ENCODE measurements around the gene PPP4C. TPM values are rescaled to one million over a fixed set of nuclear protein-coding genes. Genes with fewer than 3 reads are reported as not detected.

PPP4C gene
- total and polyA plus RNA-seq, 4 donors: 50.2 to 70.3 (median 54.5) TPM

- whole genome bisulfite sequencing, 2 donors: 1 to 3% methylated on average over 26 to 27 of the region's 27 CpGs
- Histone ChIP-seq H3K9me3 (ENCODE audit: control insufficient read depth, low read length) (no peaks in the 10 kb centered on the region), H3K27me3 (ENCODE audit: control insufficient read depth in 1 of 2, insufficient read depth in 2 of 2, low read length in 1 of 2) (no peaks in the 10 kb centered on the region)
Measured at GRCh38 chr16:30063893-30064728, 11.7 kb upstream of the PPP4C start.

GRCh38 chr16:30064729-30065101, 11.1 kb upstream of the PPP4C start:
- intact Hi-C loops (cut with DNase I): loop anchor here in 1 of 2 donors (5.0 to 10.0 kb wide), 2 partner anchors 58 to 340 kb away; partner anchors contain the start of genes MAPK3 and ZNF771
- Histone ChIP-seq H3K4me1 (ENCODE audit: control insufficient read depth in 1 of 2, insufficient read depth in 2 of 2, low read length in 2 of 2) (no peaks in the 10 kb centered on the region), H3K27me3 (ENCODE audit: control insufficient read depth in 1 of 2, insufficient read depth in 2 of 2, low read length in 1 of 2) (no peaks in the 10 kb centered on the region), H3K36me3 (ENCODE audit: control insufficient read depth in 1 of 2, insufficient read depth in 2 of 2, low read length in 1 of 2) (peaks cover 0 to 12% of the 10 kb centered on the region in 2 donors), H3K4me3 (ENCODE audit: low read length in 2 of 2) (peak overlapping the region; percentile 57 to 75), H3K27ac (ENCODE audit: low read depth in 1 of 2, low read length in 2 of 2) (peak overlapping the region; percentile 88 to 94), H3K9me3 (ENCODE audit: control insufficient read depth, low read length) (no peaks in the 10 kb centered on the region)
- DNase-seq: no peak
- peak; percentile 6 for ATAC-seq (ENCODE audit: low FRiP score)
- 0% methylated on average over 12 to 25 of the region's 25 CpGs for WGBS, 2 donors

More at GRCh38 chr16:30063893-30064728, 11.7 kb upstream of the PPP4C start:
- Histone ChIP-seq H3K27ac (ENCODE audit: low read depth in 1 of 2, low read length in 2 of 2) (peak overlapping the region; percentile 93 to 94), H3K4me3 (ENCODE audit: low read length in 2 of 2) (peak overlapping the region; percentile 57 to 75), H3K4me1 (ENCODE audit: control insufficient read depth in 1 of 2, insufficient read depth in 2 of 2, low read length in 2 of 2) (no peaks in the 10 kb centered on the region), H3K36me3 (ENCODE audit: control insufficient read depth in 1 of 2, insufficient read depth in 2 of 2, low read length in 1 of 2) (peaks cover 0 to 7% of the 10 kb centered on the region in 2 donors)
- ATAC-seq (ENCODE audit: low FRiP score) (peak; percentile 54), DNase-seq (peak; percentile 87 to 88)
- intact Hi-C loops (cut with DNase I): loop anchor here in 1 of 2 donors (5.0 to 10.0 kb wide), 2 partner anchors 58 to 341 kb away; partner anchors contain the start of genes MAPK3 and ZNF771

DNA sequence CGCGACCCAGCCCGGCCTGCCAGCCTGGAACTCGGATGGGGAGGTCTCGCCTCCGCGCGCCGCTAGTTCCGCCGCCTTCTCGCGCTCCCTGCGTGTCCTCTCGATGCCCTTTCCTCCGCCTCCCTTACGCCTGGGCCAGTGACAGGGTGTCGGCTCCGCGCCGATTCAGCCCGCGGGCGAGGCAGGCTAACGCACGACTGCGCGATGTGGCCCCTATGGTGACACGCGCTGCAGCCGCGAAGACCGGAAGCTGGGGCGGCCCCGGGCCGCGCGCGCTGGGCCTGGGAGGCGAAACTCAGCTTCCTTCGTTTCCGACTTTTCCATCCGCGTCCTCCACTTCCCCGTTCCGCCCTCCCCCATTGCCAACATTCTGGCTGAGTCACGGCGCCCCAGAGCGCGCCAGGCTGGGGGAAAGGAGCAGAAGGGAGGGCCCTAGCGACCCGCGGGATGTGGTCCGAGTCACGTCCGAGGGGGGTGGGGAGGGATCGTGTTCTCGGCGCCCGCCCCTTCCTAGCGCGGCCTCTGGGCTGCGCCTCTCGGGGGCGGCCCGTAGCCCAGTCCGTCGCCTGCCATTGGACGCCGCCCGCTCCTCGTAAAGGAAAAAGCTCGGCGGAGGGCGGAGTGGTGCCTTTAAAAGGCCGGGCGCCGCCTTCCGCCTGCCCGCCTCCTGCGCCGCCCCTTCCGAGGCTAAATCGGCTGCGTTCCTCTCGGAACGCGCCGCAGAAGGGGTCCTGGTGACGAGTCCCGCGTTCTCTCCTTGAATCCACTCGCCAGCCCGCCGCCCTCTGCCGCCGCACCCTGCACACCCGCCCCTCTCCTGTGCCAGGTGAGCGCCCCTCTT, 10.5 kb upstream of the PPP4C start, which contains the start of gene ALDOA:
Gene ALDOA (plus strand): TSS at position 659 of the 841 bp plus-strand sequence. CDS start 1,138 bp downstream, outside the sequence.
- Histone ChIP-seq H3K4me3 (ENCODE audit: low read length in 2 of 2) (peak within 1 kb of the TSS; percentile 57 to 90), H3K36me3 (ENCODE audit: control insufficient read depth in 1 of 2, insufficient read depth in 2 of 2, low read length in 1 of 2) (peaks cover 0 to 14% of the 10 kb centered on the region in 2 donors), H3K27me3 (ENCODE audit: control insufficient read depth in 1 of 2, insufficient read depth in 2 of 2, low read length in 1 of 2) (no peaks in the 10 kb centered on the region), H3K4me1 (ENCODE audit: control insufficient read depth in 1 of 2, insufficient read depth in 2 of 2, low read length in 2 of 2) (no peaks in the 10 kb centered on the region), H3K9me3 (ENCODE audit: control insufficient read depth, low read length) (no peaks in the 10 kb centered on the region), H3K27ac (ENCODE audit: low read depth in 1 of 2, low read length in 2 of 2) (peak within 1 kb of the TSS; percentile 92 to 94)
- intact Hi-C loops (cut with DNase I): loop anchor here in 1 of 2 donors (10.0 kb wide), 1 partner anchor 339 kb away; the partner anchor contains the start of gene ZNF771
- ATAC-seq (ENCODE audit: low FRiP score): peak; percentile 94
- peak; percentile 99 for DNase-seq
- WGBS, 2 donors: 0% methylated on average over 88 to 99 of the region's 99 CpGs

DNA sequence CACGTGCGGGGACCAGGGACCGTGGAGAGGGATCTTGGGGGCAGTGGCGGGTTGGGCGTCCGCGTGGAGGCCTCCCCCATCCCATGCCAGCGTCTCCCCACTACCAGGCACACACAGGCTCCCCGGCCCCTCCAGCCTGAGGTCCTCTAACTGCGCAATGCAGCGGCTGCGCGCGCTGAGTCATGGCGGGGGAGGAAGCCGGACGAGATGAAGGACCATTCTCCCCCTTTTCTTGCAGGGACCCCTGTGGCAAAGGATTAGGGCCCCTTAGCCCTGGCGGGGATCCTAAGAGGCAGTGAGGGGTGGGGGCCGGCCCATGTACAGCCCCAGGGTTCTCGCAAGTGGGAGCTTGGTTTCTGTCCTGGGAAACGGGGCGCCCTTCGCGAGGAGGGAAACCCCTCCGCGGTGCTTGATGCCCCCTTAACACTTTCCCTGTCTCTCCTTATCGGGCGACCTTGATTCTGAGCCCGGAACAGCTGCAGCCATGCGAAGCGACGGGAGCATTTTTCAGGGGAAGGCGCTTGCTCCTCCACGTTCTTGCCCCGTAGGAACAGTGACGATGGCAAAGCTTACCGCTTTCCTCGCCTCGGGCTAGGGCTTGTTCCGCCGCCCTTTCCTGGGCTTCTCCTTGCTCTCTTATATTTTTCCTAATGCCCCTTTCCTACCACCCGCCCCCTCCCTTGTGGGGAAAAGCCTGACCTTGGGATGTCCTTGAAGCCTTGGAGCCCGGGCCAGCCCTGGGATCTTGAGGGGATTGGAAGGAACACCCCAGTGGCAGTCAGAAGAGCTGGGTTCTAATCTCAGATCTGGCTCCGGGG, 9.6 kb upstream of the PPP4C start:
- H3K4me1 ChIP-seq (ENCODE audit: control insufficient read depth in 1 of 2, insufficient read depth in 2 of 2, low read length in 2 of 2): no peaks in the 10 kb centered on the region
- ATAC-seq (ENCODE audit: low FRiP score) (peak; percentile 19), DNase-seq (peak in 1 of 2 donors; percentile 90)
- no peaks in the 10 kb centered on the region for H3K9me3 ChIP-seq (ENCODE audit: control insufficient read depth, low read length)
- intact Hi-C loops (cut with DNase I): loop anchor here in 1 of 2 donors (10.0 kb wide), 1 partner anchor 339 kb away; the partner anchor contains the start of gene ZNF771
- 0 to 1% methylated on average over 40 to 44 of the region's 44 CpGs for WGBS, 2 donors
- peak overlapping the region; percentile 88 to 92 for H3K27ac ChIP-seq (ENCODE audit: low read depth in 1 of 2, low read length in 2 of 2)
- peak overlapping the region; percentile 32 to 90 for H3K4me3 ChIP-seq (ENCODE audit: low read length in 2 of 2)
- peaks cover 0 to 14% of the 10 kb centered on the region in 2 donors for H3K36me3 ChIP-seq (ENCODE audit: control insufficient read depth in 1 of 2, insufficient read depth in 2 of 2, low read length in 1 of 2)
- no peaks in the 10 kb centered on the region for H3K27me3 ChIP-seq (ENCODE audit: control insufficient read depth in 1 of 2, insufficient read depth in 2 of 2, low read length in 1 of 2)

- no peaks in the 10 kb centered on the region for H3K27me3 ChIP-seq (ENCODE audit: control insufficient read depth in 1 of 2, insufficient read depth in 2 of 2, low read length in 1 of 2)
- DNase-seq (peak in 1 of 2 donors; percentile 60), ATAC-seq (ENCODE audit: low FRiP score) (no peak)
- no peaks in the 10 kb centered on the region for H3K4me1 ChIP-seq (ENCODE audit: control insufficient read depth in 1 of 2, insufficient read depth in 2 of 2, low read length in 2 of 2)
- peaks cover 0 to 14% of the 10 kb centered on the region in 2 donors for H3K36me3 ChIP-seq (ENCODE audit: control insufficient read depth in 1 of 2, insufficient read depth in 2 of 2, low read length in 1 of 2)
- H3K4me3 ChIP-seq (ENCODE audit: low read length in 2 of 2): peak overlapping the region; percentile 32 to 90
- 31 to 39% methylated on average over 21 of the region's 21 CpGs for WGBS, 2 donors
- peak overlapping the region in 1 of 2 donors; percentile 92 for H3K27ac ChIP-seq (ENCODE audit: low read depth in 1 of 2, low read length in 2 of 2)
- intact Hi-C loops (cut with DNase I): loop anchor here in 1 of 2 donors (10.0 kb wide), 1 partner anchor 338 kb away; the partner anchor contains the start of gene ZNF771
- H3K9me3 ChIP-seq (ENCODE audit: control insufficient read depth, low read length): no peaks in the 10 kb centered on the region
Measured at GRCh38 chr16:30066761-30067583, 8.8 kb upstream of the PPP4C start.

DNA sequence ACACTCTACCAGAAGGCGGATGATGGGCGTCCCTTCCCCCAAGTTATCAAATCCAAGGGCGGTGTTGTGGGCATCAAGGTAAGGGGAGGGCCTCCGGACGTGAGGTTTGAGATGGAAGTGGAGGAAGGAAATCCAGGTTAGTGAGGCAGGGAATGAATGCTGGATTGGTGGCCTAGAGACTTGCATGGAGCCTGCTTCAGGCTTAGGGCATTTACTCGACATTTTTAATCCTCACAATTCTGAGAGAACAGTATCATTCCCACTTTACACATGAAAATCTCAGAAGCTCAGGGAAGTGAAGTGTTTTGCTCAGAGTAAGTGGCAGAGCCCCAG, 8.2 kb upstream of the PPP4C start:
- Histone ChIP-seq H3K4me1 (ENCODE audit: control insufficient read depth in 1 of 2, insufficient read depth in 2 of 2, low read length in 2 of 2) (no peaks in the 10 kb centered on the region), H3K27ac (ENCODE audit: low read depth in 1 of 2, low read length in 2 of 2) (no peak overlapping the region), H3K27me3 (ENCODE audit: control insufficient read depth in 1 of 2, insufficient read depth in 2 of 2, low read length in 1 of 2) (no peaks in the 10 kb centered on the region), H3K36me3 (ENCODE audit: control insufficient read depth in 1 of 2, insufficient read depth in 2 of 2, low read length in 1 of 2) (peaks cover 0 to 14% of the 10 kb centered on the region in 2 donors), H3K4me3 (ENCODE audit: low read length in 2 of 2) (no peak overlapping the region), H3K9me3 (ENCODE audit: control insufficient read depth, low read length) (no peaks in the 10 kb centered on the region)
- WGBS, 2 donors: 81 to 82% methylated on average over 6 of the region's 6 CpGs
- no peak for DNase-seq
- intact Hi-C loops (cut with DNase I): loop anchor here in 1 of 2 donors (10.0 kb wide), 1 partner anchor 337 kb away; the partner anchor contains the start of gene ZNF771
- ATAC-seq (ENCODE audit: low FRiP score): no peak

- Histone ChIP-seq H3K27me3 (ENCODE audit: control insufficient read depth in 1 of 2, insufficient read depth in 2 of 2, low read length in 1 of 2) (no peaks in the 10 kb centered on the region), H3K36me3 (ENCODE audit: control insufficient read depth in 1 of 2, insufficient read depth in 2 of 2, low read length in 1 of 2) (peaks cover 0 to 14% of the 10 kb centered on the region in 2 donors), H3K27ac (ENCODE audit: low read depth in 1 of 2, low read length in 2 of 2) (no peak overlapping the region), H3K4me1 (ENCODE audit: control insufficient read depth in 1 of 2, insufficient read depth in 2 of 2, low read length in 2 of 2) (no peaks in the 10 kb centered on the region), H3K9me3 (ENCODE audit: control insufficient read depth, low read length) (no peaks in the 10 kb centered on the region), H3K4me3 (ENCODE audit: low read length in 2 of 2) (no peak overlapping the region)
- ATAC-seq (ENCODE audit: low FRiP score) (no peak), DNase-seq (no peak)
- intact Hi-C loops (cut with DNase I): loop anchor here in 1 of 2 donors (10.0 kb wide), 1 partner anchor 336 kb away; the partner anchor contains the start of gene ZNF771
- WGBS, 2 donors: 81 to 84% methylated on average over 9 of the region's 9 CpGs
Measured at GRCh38 chr16:30068333-30068732, 7.5 kb upstream of the PPP4C start.
